Right kidney (tissue), 9 donors: Measurements from ENCODE around the gene TPM1.
"Not testable (repeated sequence)": the region's sequence is repeated elsewhere in the genome, so short reads cannot be mapped to it uniquely, and the experiment has no call there.

Experiments used
- DNase-seq: peaks from one replicate; pipeline ENCODE4 v3.0.0-alpha.2; 2016
- long read RNA-seq, 8 donors: transcript quantifications; one replicate each; lab custom pipeline, GENCODE V29; 2026

Gene TPM1
- long read RNA-seq, donor 1, transcript TPM1-208 (8 exons, 943 nt): minor isoform, 18 of 306 reads
- long read RNA-seq, donor 1, transcript TPM1-220 (9 exons, 977 nt): minor isoform, 16 of 306 reads
- long read RNA-seq, donor 1, transcript TPM1-206 (9 exons, 1,717 nt): major isoform, 87 of 306 reads
- long read RNA-seq, donor 1, partial matches to known transcripts: 135 of 306 reads
- long read RNA-seq, donor 1, other reads (novel, unspliced or antisense): 36 of 306 reads
- long read RNA-seq, donor 2, transcript TPM1-208 (8 exons, 943 nt): minor isoform, 6 of 188 reads
- long read RNA-seq, donor 2, transcript TPM1-206 (9 exons, 1,717 nt): major isoform, 40 of 188 reads
- long read RNA-seq, donor 2, transcript TPM1-220 (9 exons, 977 nt): minor isoform, 10 of 188 reads
- long read RNA-seq, donor 2, partial matches to known transcripts: 122 of 188 reads
- long read RNA-seq, donor 2, other reads (novel, unspliced or antisense): 5 of 188 reads
- long read RNA-seq, donor 3, transcript TPM1-215 (4 exons, 653 nt): minor isoform, 5 of 100 reads
- long read RNA-seq, donor 3, transcript TPM1-220 (9 exons, 977 nt): minor isoform, 8 of 100 reads
- long read RNA-seq, donor 3, transcript TPM1-206 (9 exons, 1,717 nt): major isoform, 27 of 100 reads
- long read RNA-seq, donor 3, transcript TPM1-208 (8 exons, 943 nt): minor isoform, 7 of 100 reads
- long read RNA-seq, donor 3, partial matches to known transcripts: 43 of 100 reads
- long read RNA-seq, donor 3, other reads (novel, unspliced or antisense): 0 of 100 reads
- long read RNA-seq, donor 4, transcript TPM1-208 (8 exons, 943 nt): minor isoform, 6 of 199 reads
- long read RNA-seq, donor 4, transcript TPM1-220 (9 exons, 977 nt): minor isoform, 15 of 199 reads
- long read RNA-seq, donor 4, transcript TPM1-206 (9 exons, 1,717 nt): major isoform, 42 of 199 reads
- long read RNA-seq, donor 4, transcript TPM1-209 (3 exons, 525 nt): minor isoform, 5 of 199 reads
- long read RNA-seq, donor 4, partial matches to known transcripts: 109 of 199 reads
- long read RNA-seq, donor 4, other reads (novel, unspliced or antisense): 13 of 199 reads
- long read RNA-seq, donor 5, transcript TPM1-208 (8 exons, 943 nt): minor isoform, 19 of 166 reads
- long read RNA-seq, donor 5, transcript TPM1-206 (9 exons, 1,717 nt): major isoform, 43 of 166 reads
- long read RNA-seq, donor 5, transcript TPM1-220 (9 exons, 977 nt): minor isoform, 12 of 166 reads
- long read RNA-seq, donor 5, partial matches to known transcripts: 48 of 166 reads
- long read RNA-seq, donor 5, other reads (novel, unspliced or antisense): 30 of 166 reads
- long read RNA-seq, donor 6, transcript TPM1-208 (8 exons, 943 nt): minor isoform, 5 of 278 reads
- long read RNA-seq, donor 6, transcript TPM1-206 (9 exons, 1,717 nt): major isoform, 45 of 278 reads
- long read RNA-seq, donor 6, transcript TPM1-209 (3 exons, 525 nt): minor isoform, 7 of 278 reads
- long read RNA-seq, donor 6, transcript TPM1-220 (9 exons, 977 nt): minor isoform, 7 of 278 reads
- long read RNA-seq, donor 6, partial matches to known transcripts: 179 of 278 reads
- long read RNA-seq, donor 6, other reads (novel, unspliced or antisense): 13 of 278 reads
- long read RNA-seq, donor 7: 0 reads
- long read RNA-seq, donor 8, transcript TPM1-220 (9 exons, 977 nt): minor isoform, 15 of 178 reads
- long read RNA-seq, donor 8, transcript TPM1-208 (8 exons, 943 nt): minor isoform, 13 of 178 reads
- long read RNA-seq, donor 8, transcript TPM1-206 (9 exons, 1,717 nt): major isoform, 69 of 178 reads
- long read RNA-seq, donor 8, partial matches to known transcripts: 42 of 178 reads
- long read RNA-seq, donor 8, other reads (novel, unspliced or antisense): 29 of 178 reads

- peak; percentile 88 for DNase-seq
Observed at GRCh38 chr15:63041974-63042876, at the start of gene TPM1. TPM1 (plus strand) TSS chr15:63042747; CDS start chr15:63042830, 83 bp downstream.

DNA sequence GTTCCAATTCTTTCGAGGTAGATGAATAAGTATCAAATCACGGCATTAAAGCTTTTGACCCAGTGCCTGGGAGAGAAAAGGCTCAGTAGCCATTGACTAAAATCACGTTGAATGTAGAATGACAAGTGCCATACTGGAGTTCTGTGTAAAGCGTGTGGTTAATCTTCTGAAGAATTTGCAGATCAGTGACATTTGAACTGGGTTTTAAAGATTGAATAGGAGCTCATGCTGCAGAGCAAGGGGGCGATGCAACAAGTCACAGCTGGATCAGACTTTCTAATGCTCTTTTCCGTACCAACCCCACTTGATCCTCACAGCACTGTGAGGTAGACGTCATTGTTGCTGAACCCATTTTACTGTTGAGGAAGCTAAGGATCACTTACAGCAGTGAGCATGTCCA lies 49.5 kb upstream of the TPM1 start:
- no peak for DNase-seq

- not testable (repeated sequence) for DNase-seq
Observed at GRCh38 chr15:62993632-62994031, 48.9 kb upstream of the TPM1 start.

GRCh38 chr15:62994439-62994838 lies 48.1 kb upstream of the TPM1 start:
- no peak for DNase-seq

GRCh38 chr15:62994975-62995681 lies 47.4 kb upstream of the TPM1 start:
- no peak for DNase-seq

DNA sequence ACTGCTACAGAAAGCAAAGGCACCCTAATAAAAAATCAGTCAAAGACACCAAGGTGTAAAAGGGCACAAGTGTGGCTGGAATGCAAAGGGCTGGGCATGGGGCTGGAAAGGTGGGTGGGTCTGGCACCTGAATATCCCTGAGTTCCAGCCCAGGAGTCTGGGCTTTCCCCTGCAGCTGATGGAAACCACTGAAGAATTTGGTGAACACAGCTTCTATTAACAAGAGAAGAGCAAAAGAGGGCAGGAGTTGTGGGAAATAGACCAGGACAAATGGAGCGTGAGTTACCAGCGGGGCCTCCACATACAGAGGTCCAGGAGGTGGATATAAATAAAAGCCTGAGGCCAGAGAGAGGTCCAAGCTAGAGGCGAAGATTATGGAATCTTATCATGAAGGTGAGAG lies 45.1 kb upstream of the TPM1 start:
- DNase-seq: no peak

- no peak for DNase-seq
Observed at GRCh38 chr15:62998262-62998890, 44.2 kb upstream of the TPM1 start.

DNA sequence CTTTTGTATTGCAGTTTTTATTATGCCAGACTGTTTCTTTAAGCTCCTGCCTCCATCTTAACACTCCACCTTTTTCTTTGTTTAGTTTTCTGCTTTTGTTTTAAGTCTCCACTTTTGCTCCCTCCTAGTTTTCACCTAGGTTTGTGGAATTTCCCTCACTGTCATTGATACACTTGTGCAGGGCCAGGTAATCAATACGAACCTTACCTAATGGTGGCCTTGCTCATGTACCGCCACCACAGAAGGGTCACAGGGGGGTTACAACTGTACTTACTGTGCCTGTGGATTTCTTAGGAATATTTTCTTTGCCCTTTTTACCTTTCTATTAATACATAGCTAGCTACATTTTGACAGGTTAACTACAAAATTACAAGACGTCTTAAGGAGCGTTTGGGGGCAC lies 43.4 kb upstream of the TPM1 start:
- no peak for DNase-seq

DNA sequence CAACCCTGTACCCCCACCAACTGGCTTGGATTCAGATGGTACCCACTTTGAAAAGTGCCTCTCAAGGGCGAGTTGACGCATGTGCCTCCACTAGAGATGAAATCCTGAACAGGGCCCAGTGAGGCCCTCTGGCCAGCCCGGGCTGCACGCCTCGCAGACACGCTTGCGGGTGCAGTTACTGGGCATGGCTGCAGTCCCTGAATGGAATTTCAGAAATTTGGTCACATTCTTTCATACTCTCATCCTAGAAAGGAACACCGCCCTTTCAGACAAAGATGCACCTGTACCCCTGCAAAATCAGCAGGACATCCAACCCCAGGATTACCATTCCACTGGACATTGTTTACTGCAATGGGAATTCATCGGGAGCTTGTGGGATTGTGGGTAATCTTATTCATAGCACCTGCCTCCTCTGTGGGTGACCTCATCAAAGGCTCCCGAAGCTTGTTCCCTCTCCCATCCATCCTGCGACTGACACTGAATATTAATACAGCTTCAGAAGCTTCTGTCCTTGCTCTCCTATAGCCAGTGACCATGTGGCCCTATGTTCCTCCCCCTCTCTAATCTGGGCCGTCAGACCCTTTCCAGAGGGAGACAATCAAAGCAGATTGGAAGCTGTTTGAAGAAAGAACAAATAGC lies 42.5 kb upstream of the TPM1 start:
- DNase-seq: no peak

DNA sequence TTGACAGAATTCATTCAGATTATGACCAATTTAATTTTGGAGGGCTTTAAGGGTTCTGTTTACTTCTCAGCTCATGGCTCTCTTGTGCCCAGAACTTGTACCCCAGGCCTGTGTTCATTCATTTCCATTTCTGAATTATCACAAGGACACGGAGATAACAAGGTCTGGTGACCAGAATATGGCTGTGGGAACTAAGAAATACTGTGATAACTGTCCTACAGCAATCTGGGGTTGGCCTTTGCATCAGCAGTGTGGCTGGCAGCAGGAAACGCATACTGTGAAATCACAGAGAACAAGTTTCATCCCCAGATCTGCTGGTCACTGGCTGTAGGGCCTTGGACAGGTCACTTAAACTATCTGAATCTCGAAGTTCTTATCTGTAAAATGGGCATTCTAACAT lies 41.8 kb upstream of the TPM1 start:
- no peak for DNase-seq

- DNase-seq: no peak
Observed at GRCh38 chr15:63004211-63004610, 38.3 kb upstream of the TPM1 start.

DNA sequence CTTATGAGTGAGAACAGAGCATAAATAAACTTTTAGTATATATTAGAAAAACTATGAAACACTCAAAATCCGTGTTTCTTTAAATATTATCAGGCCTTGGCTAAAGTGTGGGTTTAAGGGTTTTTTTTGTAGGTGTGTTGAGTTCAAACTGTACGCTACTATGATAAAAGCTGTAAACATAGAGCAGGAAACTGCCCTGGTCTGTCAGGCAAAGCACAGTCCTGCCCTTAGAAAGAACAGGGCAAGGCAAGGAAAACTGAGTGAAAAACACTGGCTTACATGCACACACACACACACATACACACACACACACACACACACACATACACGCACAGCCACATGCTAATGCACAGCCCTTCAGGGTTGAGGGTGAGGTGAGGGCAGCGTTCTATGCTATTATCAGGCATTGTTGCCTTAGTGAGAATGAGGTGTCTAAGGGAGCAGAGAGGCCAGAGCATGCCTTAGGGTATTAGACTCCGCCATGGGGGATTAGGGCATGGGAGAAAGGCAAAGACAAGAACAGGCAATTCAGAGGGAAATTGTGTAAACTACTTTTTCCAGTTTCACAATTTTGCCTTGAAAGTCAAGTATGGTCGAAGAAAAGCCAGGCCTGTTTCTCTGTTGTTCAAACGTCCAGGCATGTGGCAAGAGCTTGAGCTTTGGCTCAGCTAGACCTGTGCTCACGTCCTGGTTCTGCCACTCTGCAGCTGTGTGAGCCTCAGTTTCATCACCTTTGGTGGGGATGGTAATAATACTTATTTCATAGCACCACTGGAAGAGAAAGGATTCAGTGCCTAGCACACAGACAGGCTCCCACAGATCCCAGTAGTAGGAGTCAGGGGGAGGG lies 36.3 kb upstream of the TPM1 start:
- no peak for DNase-seq

GRCh38 chr15:63008333-63009049 lies 34.1 kb upstream of the TPM1 start:
- DNase-seq: no peak

GRCh38 chr15:63010386-63010785 lies 32.2 kb upstream of the TPM1 start:
- DNase-seq: no peak

- no peak for DNase-seq
Observed at GRCh38 chr15:63010920-63011693, 31.4 kb upstream of the TPM1 start.

DNA sequence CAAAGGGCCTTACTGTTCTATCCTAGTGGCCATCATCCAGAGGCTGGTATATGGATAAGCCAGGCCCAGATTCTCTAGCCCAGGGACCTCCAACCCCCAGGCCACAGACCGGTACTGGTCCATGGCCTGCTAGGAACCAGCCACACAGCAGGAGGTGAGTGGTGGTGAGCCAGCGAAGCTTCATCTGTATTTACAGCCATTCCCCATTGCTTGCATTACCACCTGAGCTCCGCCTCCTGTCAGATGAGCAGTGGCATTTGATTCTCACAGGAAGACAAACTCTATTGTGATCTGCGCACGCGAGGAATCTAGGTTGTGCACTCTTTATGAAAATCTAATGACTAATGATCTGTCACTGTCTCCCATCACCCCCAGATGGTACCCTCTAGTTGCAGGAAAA lies 30.1 kb upstream of the TPM1 start:
- no peak for DNase-seq
